Sigmoid colon (tissue), 7 donors: ENCODE data around the gene COL4A1. TPM values are rescaled to one million over a fixed set of nuclear protein-coding genes. Genes with fewer than 3 reads are reported as not detected.

ENCODE experiments used
- DNase-seq: peaks from one replicate; pipeline ENCODE4 v3.0.0-alpha.2; 2019
- H3K27ac ChIP-seq, 4 donors: fragments of 200-600 bp; sonication (generic); one replicate each; pipeline ENCODE4 v1.5.1; 2016 to 2019; ENCODE audit warnings: mild to moderate bottlenecking in 1 of 4
- H3K27me3 ChIP-seq, 3 donors: fragments of 200-600 bp; sonication (generic); one replicate each; pipeline ENCODE4 v1.5.1; 2019; ENCODE audit warnings: mild to moderate bottlenecking in 1 of 3
- H3K36me3 ChIP-seq, 4 donors: fragments of 200-600 bp; sonication (generic); one replicate each; pipeline ENCODE4 v1.5.1; 2016 to 2019
- H3K4me1 ChIP-seq, 4 donors: fragments of 200-600 bp; sonication (generic); one replicate each; pipeline ENCODE4 v1.5.1; 2017 to 2019
- H3K4me3 ChIP-seq, 4 donors: fragments of 200-600 bp; sonication (generic); one replicate each; pipeline ENCODE4 v1.5.1; 2017 to 2019; ENCODE audit warnings: mild to moderate bottlenecking in 2 of 4, moderate library complexity in 1 of 4
- H3K9me3 ChIP-seq, 4 donors: fragments of 200-600 bp in 3 of 4; sonication (generic) in 3 of 4; one replicate each; pipeline versions ENCODE4 v1.5.1 to v1.6.1; 2013 to 2019
- CTCF ChIP-seq, 4 experiments: fragments of 450-650 bp in 3 of 4; fragments of 200-600 bp in 1 of 4; IDR thresholded peaks; one replicate each; pipeline ENCODE4 v1.5.1; 2016 to 2019; ENCODE audit warnings: antibody characterized with exemption in 4 of 4, mild to moderate bottlenecking in 3 of 4, moderate library complexity in 2 of 4
- EP300 ChIP-seq, 4 donors: sonication (generic); formaldehyde crosslinking; IDR thresholded peaks; one replicate each; pipeline ENCODE4 v1.6.1; 2017; ENCODE audit warnings: antibody characterized with exemption in 4 of 4
- POLR2A ChIP-seq, 2 donors: fragments of 450-650 bp; IDR thresholded peaks; one replicate each; pipeline ENCODE4 v1.6.1; 2016; ENCODE audit warnings: antibody characterized with exemption in 2 of 2, mild to moderate bottlenecking in 2 of 2, moderate library complexity in 2 of 2
- POLR2AphosphoS5 ChIP-seq, 4 donors: sonication (generic); formaldehyde crosslinking; IDR thresholded peaks; one replicate each; pipeline ENCODE4 v1.6.1; 2017; ENCODE audit warnings: antibody characterized with exemption in 4 of 4
- WGBS, 2 donors: extraction: QIAGEN DNeasy Blood & Tissue Kit; methylation state at CpG; one replicate each; pipeline ENCODE4 v1.1.7; 2013; 5-methylcytosine and 5-hydroxymethylcytosine counted together
- intact Hi-C: fragments of 100-400 bp; cut with DNase I; formaldehyde crosslinking; loops from one replicate; pipeline ENCODE4 v1.15.1; 2023
- polyA plus RNA-seq, 3 donors: library from polyadenylated mRNA; stranded (reverse); fragments of 200-250 nt; gene quantifications; one replicate each; pipeline ENCODE4 v1.2.3, GENCODE V29; 2013
- total RNA-seq, 4 donors: library from RNA; depleted of rRNA; stranded (reverse); fragments of >200 nt; gene quantifications; one replicate each; pipeline ENCODE4 v1.1.0, GENCODE V29; 2016
- donor health status: healthy with polysubstance abuse.
- donor health status: Bipolar disorder and iron deficiency.
- donor health status: healthy.

Gene COL4A1
- total and polyA plus RNA-seq, 7 donors = 9.2 to 598 (median 235) TPM

- Histone ChIP-seq H3K9me3 (no peaks in the 10 kb centered on the region), H3K4me3 (no peak overlapping the region), H3K27ac (peak overlapping the region; percentile 88 to 100 (median 94)), H3K27me3 (no peaks in the 10 kb centered on the region), H3K4me1 (peaks cover 0 to 88% (median 79%) of the 10 kb centered on the region in 4 donors), H3K36me3 (no peaks in the 10 kb centered on the region)
- no peak for TF ChIP-seq CTCF (IDR thresholded peaks at IDR 0.05)
- TF ChIP-seq EP300 (IDR thresholded peaks at IDR 0.05) = no peak
- TF ChIP-seq POLR2AphosphoS5 (IDR thresholded peaks at IDR 0.05) = no peak
- no peak for TF ChIP-seq POLR2A (IDR thresholded peaks at IDR 0.05)
- DNase-seq = no peak
- 78 to 89% methylated on average over 8 of the region's 8 CpGs for WGBS, 2 donors
- intact Hi-C loops = no loop called here
Measured at GRCh38 chr13:110348309-110349105, 41.5 kb upstream of the COL4A1 start.

- DNase-seq = no peak
- Histone ChIP-seq H3K4me3 (no peak overlapping the region), H3K9me3 (no peaks in the 10 kb centered on the region), H3K27ac (peak overlapping the region; percentile 88 to 100 (median 94)), H3K27me3 (no peaks in the 10 kb centered on the region), H3K4me1 (peaks cover 0 to 88% (median 79%) of the 10 kb centered on the region in 4 donors), H3K36me3 (no peaks in the 10 kb centered on the region)
- TF ChIP-seq POLR2AphosphoS5 (IDR thresholded peaks at IDR 0.05) = peak; percentile 32 to 69 (median 54)
- peak in 1 of 4 donors; percentile 42 for TF ChIP-seq EP300 (IDR thresholded peaks at IDR 0.05)
- TF ChIP-seq POLR2A (IDR thresholded peaks at IDR 0.05) = no peak
- no peak for TF ChIP-seq CTCF (IDR thresholded peaks at IDR 0.05)
- WGBS, 2 donors = 81% methylated on average over 18 of the region's 18 CpGs
- intact Hi-C loops = no loop called here
Measured at GRCh38 chr13:110347535-110348308, 40.8 kb upstream of the COL4A1 start.

GRCh38 chr13:110347088-110347487 is 40.1 kb upstream of the COL4A1 start:
- peaks cover 0 to 88% (median 79%) of the 10 kb centered on the region in 4 donors for H3K4me1 ChIP-seq

GRCh38 chr13:110346661-110347067 is 39.7 kb upstream of the COL4A1 start:
- H3K27me3 ChIP-seq = no peaks in the 10 kb centered on the region
- TF ChIP-seq POLR2A (IDR thresholded peaks at IDR 0.05) = no peak
- no peak for TF ChIP-seq POLR2AphosphoS5 (IDR thresholded peaks at IDR 0.05)
- TF ChIP-seq CTCF (IDR thresholded peaks at IDR 0.05) = no peak
- TF ChIP-seq EP300 (IDR thresholded peaks at IDR 0.05) = no peak
- H3K27ac ChIP-seq = peak overlapping the region; percentile 88 to 100 (median 94)
- no peaks in the 10 kb centered on the region for H3K9me3 ChIP-seq
- WGBS, 2 donors = 23 to 71% methylated on average over 17 of the region's 17 CpGs
- H3K4me3 ChIP-seq = no peak overlapping the region
- H3K36me3 ChIP-seq = no peaks in the 10 kb centered on the region
- intact Hi-C loops = no loop called here
- H3K4me1 ChIP-seq = peaks cover 0 to 88% (median 79%) of the 10 kb centered on the region in 4 donors
- no peak for DNase-seq

More at GRCh38 chr13:110347088-110347487, 40.1 kb upstream of the COL4A1 start:
- intact Hi-C loops = no loop called here
- Histone ChIP-seq H3K4me3 (no peak overlapping the region), H3K27ac (peak overlapping the region; percentile 88 to 100 (median 94)), H3K36me3 (no peaks in the 10 kb centered on the region), H3K27me3 (no peaks in the 10 kb centered on the region), H3K9me3 (no peaks in the 10 kb centered on the region)
- WGBS, 2 donors = 26 to 75% methylated on average over 3 of the region's 3 CpGs
- DNase-seq = no peak
- TF ChIP-seq POLR2AphosphoS5 (IDR thresholded peaks at IDR 0.05) (no peak), EP300 (IDR thresholded peaks at IDR 0.05) (no peak), CTCF (IDR thresholded peaks at IDR 0.05) (no peak), POLR2A (IDR thresholded peaks at IDR 0.05) (no peak)
